DLD1 (cell line): ENCODE measurements around the gene HAX1.
"Not testable (repeated sequence)": the region's sequence is repeated elsewhere in the genome, so short reads cannot be mapped to it uniquely, and the experiment has no call there.

Experiments
- in situ Hi-C: cut with HindIII; loops from 2 replicates; pipeline ENCODE4 v1.10.0; 2017; ENCODE audit warnings: low sequenced_read_pairs

The HAX1 gene

DNA sequence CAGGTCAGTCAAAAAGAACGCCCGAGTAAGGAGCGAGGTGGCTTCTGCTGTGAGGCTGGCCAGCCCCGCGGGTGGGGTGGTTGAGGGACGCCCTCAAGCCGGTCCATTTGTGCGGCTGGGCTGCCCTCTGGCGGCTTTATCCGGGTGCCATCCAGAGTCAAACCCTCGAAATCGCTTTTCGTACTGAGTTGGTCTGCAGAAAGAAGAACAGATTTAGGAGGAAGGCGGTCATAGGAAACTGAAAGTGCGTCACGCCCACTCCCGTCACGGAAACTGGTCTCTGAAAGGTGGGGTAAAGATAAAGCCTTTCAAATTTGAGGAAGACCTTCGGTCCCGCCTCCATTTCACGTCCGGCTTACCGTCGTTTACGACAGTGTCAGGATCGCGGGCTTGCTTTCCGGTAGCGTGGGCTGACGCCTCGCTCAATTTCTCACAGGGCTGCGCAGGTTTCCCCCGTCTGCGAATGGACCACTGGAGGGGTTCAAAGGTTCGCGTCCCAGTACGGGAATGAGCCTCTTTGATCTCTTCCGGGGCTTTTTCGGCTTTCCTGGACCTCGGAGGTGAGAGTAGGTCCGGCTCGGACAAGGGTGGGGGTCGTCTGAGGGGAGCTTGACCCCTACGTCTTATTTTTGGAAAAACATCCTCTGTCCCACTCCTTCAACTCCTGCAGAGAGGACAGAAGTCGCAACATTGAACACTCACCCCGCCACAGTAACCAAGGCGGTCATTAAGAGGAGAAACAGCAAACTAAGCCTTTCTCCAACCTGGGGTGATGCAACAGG lies at the start of gene HAX1:
HAX1 (plus strand) TSS at position 413 of the 782 bp plus-strand sequence; CDS start at position 508, 95 bp downstream.
- in situ Hi-C loops = no loop called here

- in situ Hi-C loops = no loop called here
Observed at GRCh38 chr1:154222918-154223317, 49.5 kb upstream of the HAX1 start.

- in situ Hi-C loops = no loop called here
Observed at GRCh38 chr1:154223621-154224020, 48.8 kb upstream of the HAX1 start.

DNA sequence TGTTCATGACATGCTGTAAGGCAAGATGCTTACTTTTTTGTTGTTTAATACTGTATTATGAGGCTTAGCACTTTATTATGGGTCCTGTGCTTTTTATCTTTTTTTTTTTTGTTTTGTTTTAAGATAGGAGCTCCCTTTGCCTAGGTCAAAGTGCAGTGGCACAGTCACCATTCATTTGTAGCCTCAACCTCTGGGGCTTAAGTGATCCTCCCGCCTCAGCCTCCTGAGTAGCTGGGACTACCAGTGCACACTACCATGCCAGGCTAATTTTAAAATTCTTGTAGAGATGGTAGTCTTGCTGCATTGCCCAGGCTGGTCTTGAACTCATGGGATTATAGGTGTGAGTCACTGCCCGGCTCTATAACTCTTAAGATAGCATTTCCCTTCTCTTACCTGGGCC lies 47.1 kb upstream of the HAX1 start:
- in situ Hi-C loops = no loop called here

DNA sequence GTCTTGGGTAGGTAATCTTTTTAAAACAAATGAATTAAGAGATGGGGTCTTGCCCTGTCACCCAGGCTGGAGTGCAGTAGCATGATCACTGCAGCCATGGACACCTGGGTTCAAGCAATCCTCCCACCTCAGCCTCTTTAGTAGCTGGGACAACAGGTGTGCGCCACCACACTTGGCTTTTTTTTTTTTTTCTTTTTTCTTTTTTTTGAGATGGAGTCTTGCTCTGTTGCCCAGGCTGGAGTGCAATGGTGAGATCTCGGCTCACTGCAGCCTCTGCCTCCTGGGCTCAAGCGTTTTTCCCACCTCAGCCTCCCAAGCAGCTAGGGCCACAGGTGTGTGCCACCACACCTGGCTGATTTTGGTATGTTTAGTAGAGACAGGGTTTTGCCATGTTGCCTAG lies 41.3 kb upstream of the HAX1 start:
- in situ Hi-C loops = not testable (repeated sequence)

DNA sequence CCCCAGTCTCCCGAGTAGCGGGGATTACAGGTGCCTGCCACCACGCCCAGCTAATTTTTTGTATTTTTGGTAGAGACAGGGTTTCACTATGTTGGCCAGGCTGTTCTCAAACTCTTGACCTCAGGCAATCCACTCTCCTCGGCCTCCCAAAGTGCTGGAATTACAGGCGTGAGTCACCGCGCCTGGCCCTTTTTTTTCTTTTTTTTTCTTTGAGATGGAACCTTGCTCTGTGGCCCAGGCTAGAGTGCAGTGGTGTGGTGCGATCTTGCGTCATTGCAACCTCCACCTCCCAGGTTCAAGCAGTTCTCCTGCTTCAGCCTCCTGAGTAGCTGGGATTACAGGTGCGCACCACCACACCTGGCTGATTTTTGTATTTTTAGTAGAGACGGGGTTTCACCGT lies 39.3 kb upstream of the HAX1 start:
- in situ Hi-C loops = not testable (repeated sequence)

GRCh38 chr1:154236855-154237254 lies 35.6 kb upstream of the HAX1 start:
- in situ Hi-C loops = no loop called here

- in situ Hi-C loops = no loop called here
Observed at GRCh38 chr1:154237435-154237834, 35.0 kb upstream of the HAX1 start.

GRCh38 chr1:154237880-154238506 lies 34.4 kb upstream of the HAX1 start:
- in situ Hi-C loops = no loop called here

DNA sequence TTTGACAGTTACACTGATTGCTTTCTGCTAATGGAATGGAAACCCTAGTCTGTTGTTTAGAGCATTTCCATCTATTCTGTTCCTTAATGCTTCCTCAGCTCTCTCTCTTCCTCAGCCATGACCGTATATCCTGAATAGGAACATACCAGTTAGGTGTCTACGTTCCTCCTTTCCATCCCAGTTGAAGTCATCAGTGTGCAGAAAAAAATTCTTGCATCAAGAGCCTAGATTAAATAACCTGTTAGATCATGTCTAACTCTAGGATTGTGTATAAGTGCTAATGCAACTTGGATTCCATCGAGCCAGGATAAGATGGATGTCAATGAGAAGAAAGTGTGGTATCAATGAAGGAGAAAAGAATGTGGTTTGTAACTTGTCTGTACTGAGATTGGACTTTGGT lies 32.9 kb upstream of the HAX1 start:
- in situ Hi-C loops = no loop called here

- in situ Hi-C loops = no loop called here
Observed at GRCh38 chr1:154240294-154240833, 32.1 kb upstream of the HAX1 start.

DNA sequence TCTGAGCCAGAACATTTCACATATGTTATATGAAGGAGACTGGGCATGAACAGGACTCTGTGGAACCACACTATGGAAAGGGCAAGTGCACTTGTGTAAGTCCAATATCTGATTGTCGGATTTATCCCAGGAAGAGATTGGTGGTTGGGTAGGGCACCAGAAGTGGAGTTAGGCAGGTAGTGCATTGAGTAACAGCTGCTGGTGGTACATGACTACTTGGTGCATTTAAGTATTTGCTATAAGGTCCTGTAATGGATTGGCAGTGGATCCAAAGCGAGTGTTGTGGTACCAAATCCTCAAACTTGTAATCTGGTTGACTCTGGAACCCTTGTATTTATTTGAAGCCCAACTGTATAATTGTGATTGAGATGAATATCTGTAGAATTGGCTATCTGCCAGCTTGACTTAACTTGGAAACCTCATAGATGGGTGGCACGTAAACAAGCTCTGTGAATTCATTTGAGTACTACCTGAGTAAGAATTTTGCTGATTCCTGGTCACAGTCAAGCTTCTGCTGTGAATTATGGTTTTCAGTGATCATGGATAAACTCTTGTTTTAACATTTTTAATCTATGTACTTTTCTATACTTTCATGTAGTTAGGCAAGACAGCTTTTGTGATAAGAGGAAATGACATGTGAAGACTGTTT lies 30.6 kb upstream of the HAX1 start:
- in situ Hi-C loops = no loop called here

GRCh38 chr1:154253671-154254070 lies 18.8 kb upstream of the HAX1 start:
- in situ Hi-C loops = no loop called here

DNA sequence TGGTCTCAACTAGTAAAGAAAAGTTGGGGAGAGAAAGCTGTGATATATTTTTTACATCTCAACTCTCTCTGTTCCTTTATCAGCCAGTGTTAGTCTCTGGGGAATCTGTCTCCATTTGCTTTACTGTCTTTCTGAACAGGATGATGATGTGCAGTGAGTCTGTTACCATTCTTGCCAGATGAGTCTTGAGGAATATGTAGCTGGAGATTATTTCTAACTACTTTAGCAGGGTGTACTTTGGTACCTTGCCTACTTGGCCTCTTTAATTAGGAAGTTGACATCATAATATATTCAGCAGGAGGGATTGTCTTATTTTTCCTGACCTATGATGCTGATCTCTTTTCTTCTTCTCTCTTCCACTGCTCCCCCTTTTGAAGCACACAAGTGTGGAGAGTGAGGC lies 15.7 kb upstream of the HAX1 start:
- in situ Hi-C loops = no loop called here

GRCh38 chr1:154258784-154259183 lies 13.6 kb upstream of the HAX1 start:
- in situ Hi-C loops = no loop called here

DNA sequence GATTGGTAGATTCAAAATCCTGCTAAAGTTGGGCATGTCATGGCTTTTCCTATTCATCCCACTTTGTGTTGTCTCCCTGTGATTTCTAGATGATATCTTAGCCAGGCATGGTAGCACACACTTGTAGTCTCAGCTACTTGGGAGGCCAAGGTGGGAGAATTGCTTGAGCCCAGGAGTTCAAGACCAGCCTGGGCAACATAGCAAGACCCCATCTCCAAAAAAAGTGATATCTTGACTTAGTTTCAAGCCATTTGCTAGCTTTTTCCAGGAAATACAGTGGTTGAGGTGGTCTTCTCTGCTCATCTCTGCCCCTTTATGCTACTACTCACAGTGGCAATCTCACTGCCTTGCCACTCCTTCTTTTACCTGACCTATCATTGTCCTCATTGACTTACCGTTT lies 12.3 kb upstream of the HAX1 start:
- in situ Hi-C loops = no loop called here

- in situ Hi-C loops = no loop called here
Observed at GRCh38 chr1:154263465-154264332, 8.7 kb upstream of the HAX1 start.

DNA sequence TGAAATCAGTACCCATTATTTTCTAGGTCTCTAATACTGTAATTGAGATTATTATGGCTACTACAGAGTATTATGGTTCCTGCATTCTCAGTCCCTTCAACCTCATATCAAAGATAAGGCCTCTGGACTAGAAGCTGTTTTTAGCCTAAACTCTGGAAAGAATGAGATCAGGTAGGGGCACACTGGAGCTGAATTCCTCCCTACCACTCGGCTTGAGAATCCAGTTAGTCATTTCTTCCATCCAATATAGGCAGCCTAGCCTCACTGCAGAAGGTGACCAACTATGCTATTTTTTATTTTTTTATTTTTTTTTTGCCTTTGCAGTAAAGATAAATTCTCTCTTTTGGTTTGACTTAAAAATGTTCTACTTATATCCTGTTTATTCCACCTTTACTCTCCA lies 8.0 kb upstream of the HAX1 start:
- in situ Hi-C loops = no loop called here

- in situ Hi-C loops = no loop called here
Observed at GRCh38 chr1:154265586-154265985, 6.8 kb upstream of the HAX1 start.

GRCh38 chr1:154270833-154271232 lies 1.6 kb upstream of the HAX1 start:
- in situ Hi-C loops = no loop called here
